Cerebellar nuclear complex (tissue), 1 donor: ENCODE data around the gene PPP1R1A.

Experiments used
- DNase-seq, 2 experiments: peaks; one replicate each; lab custom pipeline; 2025; lab: John Stamatoyannopoulos, UW

The PPP1R1A gene

DNA sequence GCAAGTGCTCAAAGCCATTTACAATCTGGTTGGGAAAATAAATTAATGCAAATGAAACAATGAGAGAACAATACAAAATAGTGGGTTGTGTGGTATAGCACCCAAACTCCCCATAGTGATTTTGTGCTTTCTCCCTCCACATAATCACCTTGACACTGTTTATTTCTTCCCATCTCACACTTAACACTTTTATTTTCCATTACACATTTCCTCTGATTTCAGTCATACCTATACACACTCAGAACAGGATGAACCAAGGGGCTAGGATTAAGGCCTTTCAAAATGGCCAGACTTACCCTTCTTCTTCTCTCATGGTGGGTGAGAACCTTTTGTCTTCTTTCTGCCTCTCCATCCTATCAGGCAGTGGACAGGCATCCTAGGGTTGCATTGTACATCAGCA, 53.0 kb downstream of the PPP1R1A start:
- DNase-seq, result no peak

DNA sequence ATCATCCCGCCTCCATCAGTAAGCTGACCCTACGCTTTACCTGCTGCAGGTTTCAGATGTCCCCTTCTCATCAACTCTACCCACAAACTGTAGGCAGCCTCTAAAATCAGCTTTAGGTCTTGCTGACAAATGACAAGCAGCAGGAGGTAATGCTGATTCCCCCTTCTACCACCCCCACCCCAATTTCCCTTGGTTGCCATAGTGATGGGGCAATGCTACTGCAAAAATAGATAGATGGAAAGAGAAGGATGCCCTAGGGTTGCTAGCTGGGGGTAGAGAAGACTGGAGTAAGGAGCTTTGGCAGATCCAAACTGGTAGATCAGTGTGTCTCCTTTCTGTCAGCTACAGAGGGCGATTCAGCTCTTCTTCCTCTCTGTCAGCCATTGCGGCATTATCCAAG, 58.9 kb downstream of the PPP1R1A start:
- no peak for DNase-seq
